Uterus (tissue), 2 donors: ENCODE data around the gene TREM1.

ENCODE experiments used
- CTCF ChIP-seq, 4 experiments: fragments of 200-600 bp in 2 of 4; fragments of 450-650 bp in 2 of 4; sonication (generic) in 2 of 4; IDR thresholded peaks; one replicate each; pipeline ENCODE4 v1.5.1; 2016 to 2019; ENCODE audit warnings: antibody characterized with exemption in 4 of 4, mild to moderate bottlenecking in 2 of 4, moderate library complexity in 1 of 4
- POLR2A ChIP-seq, 2 donors: fragments of 450-650 bp; IDR thresholded peaks; one replicate each; pipeline ENCODE4 v1.6.1; 2016; ENCODE audit warnings: antibody characterized with exemption in 2 of 2, mild to moderate bottlenecking in 1 of 2, moderate library complexity in 1 of 2

DNA sequence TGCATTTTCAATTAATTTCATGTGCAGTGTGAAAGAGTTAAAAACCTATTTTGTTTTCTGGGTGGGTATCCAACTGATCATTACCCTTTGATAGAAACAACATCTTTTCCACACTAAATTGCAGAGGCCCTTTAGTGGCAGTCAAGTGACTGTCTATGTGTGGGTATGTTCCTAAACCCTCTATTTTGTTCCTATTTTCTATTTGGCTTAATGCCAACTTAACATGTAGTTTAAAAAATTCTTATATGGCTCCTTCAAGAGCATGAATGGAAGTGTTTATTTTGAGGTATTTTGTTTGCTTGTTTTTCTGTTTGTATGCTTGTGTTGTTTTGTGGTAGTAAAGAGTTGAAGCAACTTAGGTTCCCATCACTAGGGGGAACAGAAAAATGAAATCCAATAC lies 19.9 kb downstream of the TREM1 start:
- TF ChIP-seq CTCF (IDR thresholded peaks at IDR 0.05) (no peak), POLR2A (IDR thresholded peaks at IDR 0.05) (no peak)
